ENCODE results near the gene HDAC6. TPM values are rescaled to one million over a fixed set of nuclear protein-coding genes. Genes with fewer than 3 reads are reported as not detected.
A peak's percentile ranks its signal among the peaks of the same experiment; 100 is the strongest.

The HDAC6 gene
- total RNA-seq, 2 experiments from 2014 or later, result 62.0 to 108 TPM

- TF ChIP-seq CTCF (conservative IDR thresholded peaks at IDR 0.05; ENCODE audit: low read length), result no peak
- TF ChIP-seq EZH2phosphoT487 (IDR thresholded peaks at IDR 0.05; ENCODE audit: borderline replicate concordance, low read depth, low read length), result no peak
- intact Hi-C loops (cut with micrococcal nuclease; ENCODE audit: unreplicated experiment), result no loop called here
- Histone ChIP-seq H3K4me2 (ENCODE audit: low read length) (no peak overlapping the region), H3K36me3 (ENCODE audit: insufficient read depth, low read length) (no peaks in the 10 kb centered on the region), H3K9me3 (ENCODE audit: low read length) (no peaks in the 10 kb centered on the region), H3K4me3 (ENCODE audit: low read depth, low read length, poor library complexity, severe bottlenecking) (no peak overlapping the region), H3K79me2 (ENCODE audit: insufficient read depth, low read depth, low read length) (no peaks in the 10 kb centered on the region), H3K27ac (ENCODE audit: low read depth, low read length, poor library complexity, severe bottlenecking) (no peak overlapping the region), H4K20me1 (ENCODE audit: insufficient read depth, low read length) (no peaks in the 10 kb centered on the region), H2AFZ (ENCODE audit: low read length) (no peak overlapping the region), H3K4me1 (ENCODE audit: insufficient read depth, low read length, poor library complexity, severe bottlenecking) (no peaks in the 10 kb centered on the region), H3K9me2 (ENCODE audit: insufficient read depth, low read length) (no peaks in the 10 kb centered on the region)
- DNase-seq (ENCODE audit: low spot score), result no peak
- no TSS peak for BruUV-seq (replicated peaks)
- POLR2A ChIA-PET, result interaction anchor here (0.6 kb wide), 1 partner anchor 19 kb away, joined by 3 read pairs; no protein-coding TSS in a partner anchor
- CTCF ChIA-PET (ENCODE audit: unreplicated experiment), result no interaction called here
These were observed 29.5 kb downstream of the HDAC6 start for GRCh38 chrX:48831136-48831908.

GRCh38 chrX:48831909-48832291 is 30.0 kb downstream of the HDAC6 start:
- H3K27ac ChIP-seq (ENCODE audit: low read depth, low read length, poor library complexity, severe bottlenecking), result no peak overlapping the region
- H3K4me1 ChIP-seq (ENCODE audit: insufficient read depth, low read length, poor library complexity, severe bottlenecking), result no peaks in the 10 kb centered on the region
- H3K4me3 ChIP-seq (ENCODE audit: low read depth, low read length, poor library complexity, severe bottlenecking), result no peak overlapping the region
- H3K4me2 ChIP-seq (ENCODE audit: low read length), result no peak overlapping the region
- no peak for DNase-seq (ENCODE audit: low spot score)
- H3K36me3 ChIP-seq (ENCODE audit: insufficient read depth, low read length), result no peaks in the 10 kb centered on the region
- ChIA-PET CTCF (ENCODE audit: unreplicated experiment) (no interaction called here), POLR2A (no interaction called here)
- H3K9me2 ChIP-seq (ENCODE audit: insufficient read depth, low read length), result no peaks in the 10 kb centered on the region
- H4K20me1 ChIP-seq (ENCODE audit: insufficient read depth, low read length), result no peaks in the 10 kb centered on the region
- H3K9me3 ChIP-seq (ENCODE audit: low read length), result no peaks in the 10 kb centered on the region
- no peak overlapping the region for H2AFZ ChIP-seq (ENCODE audit: low read length)
- BruUV-seq (replicated peaks), result no TSS peak
- TF ChIP-seq CTCF (conservative IDR thresholded peaks at IDR 0.05; ENCODE audit: low read length), result no peak
- TF ChIP-seq EZH2phosphoT487 (IDR thresholded peaks at IDR 0.05; ENCODE audit: borderline replicate concordance, low read depth, low read length), result no peak
- H3K79me2 ChIP-seq (ENCODE audit: insufficient read depth, low read depth, low read length), result no peaks in the 10 kb centered on the region
- intact Hi-C loops (cut with micrococcal nuclease; ENCODE audit: unreplicated experiment), result no loop called here

DNA sequence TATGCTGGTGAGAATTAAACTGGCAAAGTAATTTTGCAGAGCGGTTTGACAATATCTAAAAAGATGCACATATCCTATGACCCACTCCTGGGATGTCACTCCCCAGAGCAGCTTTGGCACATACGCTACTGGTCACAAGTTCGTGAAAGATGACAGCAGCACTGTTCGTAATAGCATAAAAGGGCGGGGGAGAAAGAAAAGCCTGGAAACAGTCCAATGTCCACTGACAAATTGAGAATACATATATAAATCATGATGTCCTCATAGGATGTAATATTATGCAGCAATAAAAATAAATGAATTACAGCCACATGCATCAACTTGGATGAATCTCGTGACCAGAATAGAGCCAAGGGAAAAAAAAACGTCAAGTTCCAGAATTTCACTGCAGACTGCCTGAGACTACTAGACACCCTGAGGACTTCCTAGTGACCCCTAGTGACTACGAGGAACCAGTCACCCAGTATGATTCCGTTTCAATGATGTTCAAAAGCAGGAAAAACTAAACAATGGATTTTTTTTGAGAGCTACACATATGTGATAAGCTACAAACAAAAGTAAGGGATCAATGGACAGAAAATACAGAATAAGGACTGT is 31.8 kb downstream of the HDAC6 start:
- no peak for DNase-seq (ENCODE audit: low spot score)
- Histone ChIP-seq H3K9me3 (ENCODE audit: low read length) (no peaks in the 10 kb centered on the region), H3K79me2 (ENCODE audit: insufficient read depth, low read depth, low read length) (no peaks in the 10 kb centered on the region), H3K27ac (ENCODE audit: low read depth, low read length, poor library complexity, severe bottlenecking) (no peak overlapping the region), H3K9me2 (ENCODE audit: insufficient read depth, low read length) (no peaks in the 10 kb centered on the region), H4K20me1 (ENCODE audit: insufficient read depth, low read length) (no peaks in the 10 kb centered on the region), H3K4me3 (ENCODE audit: low read depth, low read length, poor library complexity, severe bottlenecking) (no peak overlapping the region), H3K4me1 (ENCODE audit: insufficient read depth, low read length, poor library complexity, severe bottlenecking) (no peaks in the 10 kb centered on the region), H3K4me2 (ENCODE audit: low read length) (no peak overlapping the region), H3K36me3 (ENCODE audit: insufficient read depth, low read length) (no peaks in the 10 kb centered on the region), H2AFZ (ENCODE audit: low read length) (no peak overlapping the region)
- TF ChIP-seq CTCF (conservative IDR thresholded peaks at IDR 0.05; ENCODE audit: low read length) (0 out of 2 replicates have a peak, but pooled peaks have one; percentile 26), EZH2phosphoT487 (IDR thresholded peaks at IDR 0.05; ENCODE audit: borderline replicate concordance, low read depth, low read length) (no peak)
- BruUV-seq (replicated peaks), result no TSS peak
- intact Hi-C loops (cut with micrococcal nuclease; ENCODE audit: unreplicated experiment), result no loop called here
- ChIA-PET CTCF (ENCODE audit: unreplicated experiment) (no interaction called here), POLR2A (no interaction called here)

All from OCI-LY7 (cell line).